H4 (cell line): ENCODE data around the gene APH1A. TPM values are rescaled to one million over a fixed set of nuclear protein-coding genes. Genes with fewer than 3 reads are reported as not detected.
"Not testable (repeated sequence)": the region's sequence is repeated elsewhere in the genome, so short reads cannot be mapped to it uniquely, and the experiment has no call there.

Source experiments
- DNase-seq: peaks from one replicate; pipeline ENCODE4 v3.0.0-alpha.2; 2015; ENCODE audit warnings: low spot score
- total RNA-seq: library from RNA; depleted of rRNA; stranded (reverse); fragments of >200 nt; shearing (Covaris generic); gene quantifications from 2 replicates; pipeline ENCODE4 v1.2.3, GENCODE V29; 2014; rRNA removed

The APH1A gene
- 129 and 140 TPM in 2 replicates for total RNA-seq

DNA sequence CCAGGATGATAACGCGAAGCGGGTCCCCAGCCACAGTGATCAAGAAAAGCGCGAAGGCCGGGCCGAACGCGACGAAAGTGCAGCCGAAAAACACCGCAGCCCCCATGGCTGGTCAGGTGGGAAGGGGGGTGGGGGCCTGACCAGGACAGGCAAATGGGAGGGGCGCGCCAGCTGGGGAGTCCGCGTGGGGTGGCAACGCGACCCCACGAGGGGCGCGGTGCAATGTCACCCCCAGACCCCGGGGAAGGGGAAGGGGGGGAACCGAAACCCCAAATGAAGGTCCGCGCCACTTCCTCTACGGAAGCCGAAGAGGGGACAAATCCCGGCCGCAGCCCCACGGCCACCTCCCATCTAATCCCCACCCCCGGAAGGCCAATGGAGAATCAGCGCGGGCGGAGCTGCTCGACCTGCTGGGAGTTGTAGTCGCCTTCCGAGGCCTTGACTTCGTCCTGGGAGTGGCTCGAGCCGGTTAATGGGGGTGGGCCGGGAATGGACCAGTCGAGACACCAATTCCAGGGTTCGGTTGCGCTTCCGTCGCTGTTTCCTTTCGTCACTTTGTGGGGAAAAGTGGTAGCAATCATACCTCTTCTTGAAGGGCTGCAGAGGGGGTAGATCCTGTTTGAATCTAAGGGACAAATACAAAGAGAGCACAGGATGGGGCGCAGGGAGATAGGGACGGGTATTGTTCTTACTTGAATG, at the start of gene APH1A:
Gene APH1A, minus strand, starts transcription at position 312 of the 699 bp plus-strand sequence. Its CDS starts 206 bp downstream, at position 106.
- DNase-seq: peak; percentile 94

DNA sequence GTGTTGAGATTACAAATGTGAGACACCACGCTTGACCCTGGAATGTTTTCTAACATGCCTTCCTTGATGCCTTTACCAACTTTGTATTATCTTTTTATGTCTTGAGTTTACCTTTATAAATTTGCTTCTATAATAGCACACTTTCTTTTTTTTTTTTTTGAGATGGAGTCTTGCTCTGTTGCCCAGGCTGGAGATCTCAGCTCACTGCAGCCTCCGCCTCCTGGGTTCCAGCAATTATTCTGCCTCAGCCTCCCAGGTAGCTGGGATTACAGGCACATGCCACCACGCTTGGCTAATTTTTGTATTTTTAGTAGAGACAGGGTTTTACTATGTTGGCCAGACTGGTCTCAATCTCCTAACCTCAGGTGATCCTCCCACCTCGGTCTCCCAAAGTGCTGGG, 45.9 kb upstream of the APH1A start:
- not testable (repeated sequence) for DNase-seq

DNA sequence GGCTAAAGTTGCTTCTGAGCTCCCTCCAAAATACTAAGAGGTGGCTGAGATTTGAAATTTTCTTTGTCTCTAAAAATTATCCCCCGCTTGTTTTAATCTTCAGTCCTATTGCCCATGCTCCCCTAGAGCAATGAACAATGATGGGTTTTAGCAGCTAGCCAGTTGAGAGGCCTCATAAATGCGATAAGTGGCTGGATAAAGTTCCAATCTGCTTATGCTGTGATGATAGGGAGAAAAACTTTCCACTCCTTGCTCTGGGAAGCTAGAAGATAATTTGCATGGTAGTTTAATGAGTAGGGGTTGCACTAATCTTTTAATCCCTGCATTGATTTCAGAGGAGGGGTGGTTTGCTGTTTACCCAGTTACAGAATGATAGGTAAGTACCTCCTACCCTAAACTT, 42.9 kb upstream of the APH1A start:
- no peak for DNase-seq

DNA sequence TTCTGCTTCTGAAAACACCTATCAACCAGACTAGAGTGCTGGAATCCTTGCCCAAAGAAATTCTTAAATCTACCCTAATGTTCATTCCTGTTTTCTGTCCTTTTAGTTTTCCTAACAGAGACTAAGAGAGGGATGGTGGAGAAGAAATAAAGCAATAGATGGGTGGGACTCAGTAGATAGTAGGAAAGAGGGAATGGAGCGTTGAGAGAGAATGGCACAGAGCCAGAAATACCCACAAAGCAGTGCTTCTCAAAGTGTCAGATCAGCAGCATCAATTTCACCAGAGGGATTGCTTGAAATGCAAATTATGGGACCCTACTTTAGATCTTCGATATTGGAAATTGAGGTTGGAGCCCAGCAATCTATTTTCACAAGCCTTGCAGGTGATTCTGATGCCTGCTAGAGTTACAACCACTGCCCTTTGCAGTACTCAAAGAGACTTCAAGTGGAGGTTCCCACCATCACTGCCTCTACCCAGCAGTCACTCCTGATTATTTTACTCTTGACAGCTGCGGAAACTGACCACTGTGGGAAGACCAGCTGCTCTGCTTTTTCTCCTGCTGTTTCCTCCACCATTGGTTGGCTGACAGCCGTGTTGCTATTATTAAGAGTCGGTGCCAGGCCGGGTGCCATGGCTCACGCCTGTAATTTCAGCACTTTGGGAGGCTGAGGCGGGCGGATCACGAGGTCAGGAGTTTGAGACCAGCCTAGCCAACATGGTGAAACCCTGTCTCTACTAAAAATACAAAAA, 41.1 kb upstream of the APH1A start:
- DNase-seq: no peak

DNA sequence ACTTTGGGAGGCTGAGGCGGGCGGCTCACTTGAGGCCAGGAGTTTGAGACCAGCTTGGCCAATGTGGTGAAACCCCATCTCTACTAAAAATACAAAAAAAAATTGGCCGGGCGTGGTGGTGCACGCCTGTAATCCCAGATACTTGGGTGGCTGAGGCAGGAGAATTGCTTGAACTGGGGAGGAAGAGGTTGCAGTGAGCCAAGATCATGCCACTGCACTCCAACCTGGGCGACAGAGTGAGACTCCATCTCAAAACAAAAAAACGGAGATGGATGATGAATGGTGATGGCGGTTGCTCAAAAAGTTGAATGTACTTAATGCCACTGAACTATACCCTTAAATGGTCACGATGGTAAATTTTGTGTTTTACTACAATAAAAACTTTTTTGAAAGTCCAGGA, 39.8 kb upstream of the APH1A start:
- DNase-seq: not testable (repeated sequence)

DNA sequence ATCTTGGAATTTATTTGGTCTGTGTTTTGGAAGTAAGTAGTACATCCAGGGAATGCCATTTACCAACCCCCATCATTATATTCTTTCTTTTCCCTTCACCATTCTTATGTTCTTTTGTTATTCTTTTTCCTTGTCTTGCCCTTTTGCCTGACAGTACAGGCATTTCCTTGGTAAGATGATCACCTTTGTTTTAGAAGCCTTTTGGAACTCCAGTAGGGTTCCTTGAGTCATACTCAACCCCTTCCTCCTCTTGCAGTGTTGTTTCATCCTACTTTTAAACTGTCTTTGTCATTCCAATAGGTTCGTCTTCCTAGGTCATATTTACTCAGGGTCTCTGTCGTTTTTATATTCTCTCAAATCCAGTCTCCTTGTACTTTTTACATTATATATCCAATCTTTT, 34.1 kb upstream of the APH1A start:
- DNase-seq: no peak

DNA sequence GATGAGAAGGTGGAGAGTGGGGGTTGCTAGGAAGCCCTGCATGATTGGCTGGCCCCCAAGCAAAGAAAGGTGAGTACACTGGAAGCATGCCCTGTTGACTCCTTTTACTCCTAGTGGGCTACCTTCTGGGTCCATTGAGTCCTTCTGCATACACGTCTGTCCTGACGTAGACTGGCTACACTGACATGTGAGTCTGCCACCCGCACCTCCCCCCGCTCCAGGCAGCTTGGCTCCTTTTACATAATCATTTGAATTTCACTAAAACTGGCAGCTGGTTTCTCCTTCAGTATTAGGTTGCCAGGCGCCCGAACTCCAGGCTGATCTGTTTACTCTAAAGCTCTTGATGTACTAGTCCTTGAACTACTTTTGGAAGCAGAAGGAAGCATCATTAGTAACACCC, 33.5 kb upstream of the APH1A start:
- DNase-seq: no peak

DNA sequence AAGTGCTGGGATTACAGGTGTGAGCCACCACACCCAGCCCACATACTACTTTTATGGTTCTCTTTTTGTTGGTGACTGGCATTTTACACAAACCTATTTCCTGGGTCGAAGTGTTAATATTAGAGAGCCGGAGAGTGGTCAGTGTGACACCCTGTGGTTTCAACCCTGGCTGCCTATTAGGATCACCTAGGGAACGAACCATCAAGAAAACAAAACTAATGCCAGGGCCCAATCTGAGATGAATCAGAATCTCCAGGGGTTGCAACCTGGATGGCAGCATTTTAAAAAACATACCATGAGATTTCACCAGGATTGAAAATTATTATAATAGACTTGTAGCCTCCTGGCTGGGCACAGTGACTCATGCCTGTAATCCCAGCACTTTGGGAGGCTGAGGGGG, 30.9 kb upstream of the APH1A start:
- DNase-seq: no peak

DNA sequence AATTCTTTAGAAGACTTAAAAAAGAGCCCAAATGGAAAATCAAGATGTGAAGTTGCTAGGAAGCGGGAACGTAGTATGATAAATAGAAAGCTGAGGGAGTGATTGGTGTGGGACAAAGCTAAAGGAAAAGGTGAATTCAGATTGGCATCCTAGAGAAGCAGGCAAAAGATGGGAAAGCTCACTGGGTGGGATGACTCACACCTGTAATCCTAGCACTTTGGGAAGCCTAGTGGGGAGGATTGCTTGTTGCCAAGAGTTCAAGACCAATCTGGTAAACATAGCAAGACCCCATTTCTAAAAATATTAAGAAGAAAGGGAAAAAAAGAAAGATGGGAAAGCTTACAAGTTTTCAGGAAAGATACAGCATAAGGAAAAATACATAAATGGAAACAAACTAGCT, 26.7 kb upstream of the APH1A start:
- DNase-seq: no peak

DNA sequence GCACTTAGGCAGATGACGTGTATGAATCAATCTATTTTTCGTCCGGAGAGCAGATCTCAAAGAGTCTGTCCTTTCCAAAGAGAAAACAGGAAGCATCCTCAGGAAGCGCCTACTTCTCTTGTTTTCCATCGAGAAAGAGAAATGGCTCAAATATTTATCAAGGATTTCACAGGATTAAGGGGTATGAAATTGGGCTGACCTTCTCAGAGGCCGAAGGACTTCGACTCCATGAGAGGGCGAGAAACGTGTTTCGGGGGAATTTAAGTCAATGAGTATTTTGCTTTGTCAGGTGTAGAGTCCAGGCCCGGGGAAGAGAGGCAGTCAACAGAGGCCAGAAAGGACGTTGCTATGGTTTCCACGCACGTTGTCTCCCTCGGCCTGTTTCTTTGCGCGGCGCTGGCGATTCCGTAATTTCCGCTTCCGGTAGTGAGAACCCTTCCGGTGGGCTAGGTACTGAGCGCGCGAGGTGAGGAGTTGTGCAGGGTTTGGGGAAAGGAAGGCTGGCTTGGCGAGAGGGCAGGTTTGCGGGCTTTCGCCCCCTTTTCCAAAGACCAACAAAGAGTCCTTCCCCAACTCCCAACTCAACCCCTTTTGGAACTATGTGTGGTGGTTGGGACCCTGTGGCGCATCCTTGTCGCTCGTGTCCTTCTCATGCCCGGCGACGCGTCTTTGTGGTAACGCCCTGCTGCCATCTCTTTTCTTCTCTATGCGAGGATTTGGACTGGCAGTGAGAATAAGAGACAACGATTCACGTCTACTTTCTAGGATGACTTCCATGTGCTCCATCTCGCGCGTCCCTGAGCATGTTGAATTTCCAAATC, 24.8 kb upstream of the APH1A start, which contains the start of gene MRPS21:
Gene MRPS21, plus strand, starts transcription at position 429 of the 821 bp plus-strand sequence. CDS start 506 bp downstream, outside the sequence.
- DNase-seq: peak; percentile 85

DNA sequence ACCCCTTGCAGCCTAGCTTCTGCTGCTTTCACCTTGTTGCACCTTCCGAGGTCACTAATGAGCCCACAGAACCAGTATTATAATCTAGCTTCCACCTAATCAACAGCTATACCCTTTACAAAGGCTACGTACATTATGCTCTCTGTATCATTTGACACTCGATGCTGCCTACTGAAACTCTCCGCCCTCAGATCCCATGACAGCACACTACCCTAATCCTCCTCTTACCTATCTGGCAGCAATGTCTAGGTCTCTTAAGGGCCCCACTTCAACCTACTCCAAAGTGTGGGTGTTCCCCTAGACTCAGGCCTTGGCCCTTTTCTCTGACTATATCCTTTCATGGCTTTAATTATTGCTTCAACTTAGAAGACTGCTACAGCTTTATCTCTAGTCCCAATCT, 20.0 kb upstream of the APH1A start:
- no peak for DNase-seq

DNA sequence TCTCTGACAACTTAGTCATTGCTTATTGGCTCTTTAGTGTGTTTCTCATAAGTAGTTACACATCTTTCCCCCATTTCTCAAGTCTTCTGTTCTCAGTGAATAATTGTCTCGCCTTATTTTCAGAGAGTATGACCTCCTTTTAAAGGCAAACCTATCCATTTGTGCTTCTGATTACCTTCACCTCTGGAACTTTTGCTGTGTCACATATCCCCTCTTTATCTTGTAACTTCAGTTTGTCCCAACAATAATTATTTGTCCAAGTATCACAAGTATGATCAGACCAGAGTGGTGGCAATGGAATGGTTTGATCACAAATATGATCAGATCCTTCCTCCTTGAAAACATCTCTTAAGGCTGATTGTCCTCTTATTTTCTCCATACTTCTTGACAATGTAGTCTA, 19.6 kb upstream of the APH1A start:
- no peak for DNase-seq

DNA sequence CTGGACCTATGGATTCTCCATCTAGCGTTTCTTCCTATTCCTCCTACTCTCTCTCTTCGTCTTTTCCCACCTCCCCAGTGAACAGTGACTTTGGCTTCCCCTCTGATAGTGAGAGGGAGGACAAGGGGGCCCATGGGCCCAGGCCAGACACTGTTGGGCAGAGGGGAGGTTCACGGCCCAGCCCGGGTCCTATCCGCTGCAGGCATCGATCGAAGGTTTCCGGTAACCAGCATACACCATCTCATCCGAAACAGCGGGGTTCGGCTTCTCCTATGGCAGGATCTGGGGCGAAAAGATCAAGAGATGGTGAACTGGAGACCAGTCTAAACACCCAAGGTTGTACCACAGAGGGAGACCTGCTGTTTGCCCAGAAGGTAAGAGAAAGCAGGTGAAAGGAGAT, 14.4 kb upstream of the APH1A start:
- no peak for DNase-seq

DNA sequence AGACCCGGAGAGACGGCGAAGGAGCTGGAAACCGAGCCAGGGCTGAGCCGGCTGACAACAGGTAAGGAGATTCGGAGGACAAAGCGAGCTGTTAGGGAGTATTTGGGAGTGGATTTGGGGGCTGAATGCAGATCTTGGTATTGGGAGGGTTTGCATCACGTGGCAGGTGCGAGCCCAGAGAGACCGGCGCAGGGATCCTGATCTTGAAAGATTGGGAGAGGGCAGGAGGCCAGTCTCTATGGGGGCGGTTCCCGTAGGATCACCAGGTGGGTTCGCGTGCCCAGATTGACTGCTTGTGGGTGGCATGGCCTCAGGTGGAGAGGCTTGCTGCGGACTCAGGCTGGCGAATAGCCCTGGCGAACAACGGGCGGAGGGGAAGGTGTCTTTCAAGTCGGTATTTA, 13.7 kb upstream of the APH1A start:
- DNase-seq: no peak

DNA sequence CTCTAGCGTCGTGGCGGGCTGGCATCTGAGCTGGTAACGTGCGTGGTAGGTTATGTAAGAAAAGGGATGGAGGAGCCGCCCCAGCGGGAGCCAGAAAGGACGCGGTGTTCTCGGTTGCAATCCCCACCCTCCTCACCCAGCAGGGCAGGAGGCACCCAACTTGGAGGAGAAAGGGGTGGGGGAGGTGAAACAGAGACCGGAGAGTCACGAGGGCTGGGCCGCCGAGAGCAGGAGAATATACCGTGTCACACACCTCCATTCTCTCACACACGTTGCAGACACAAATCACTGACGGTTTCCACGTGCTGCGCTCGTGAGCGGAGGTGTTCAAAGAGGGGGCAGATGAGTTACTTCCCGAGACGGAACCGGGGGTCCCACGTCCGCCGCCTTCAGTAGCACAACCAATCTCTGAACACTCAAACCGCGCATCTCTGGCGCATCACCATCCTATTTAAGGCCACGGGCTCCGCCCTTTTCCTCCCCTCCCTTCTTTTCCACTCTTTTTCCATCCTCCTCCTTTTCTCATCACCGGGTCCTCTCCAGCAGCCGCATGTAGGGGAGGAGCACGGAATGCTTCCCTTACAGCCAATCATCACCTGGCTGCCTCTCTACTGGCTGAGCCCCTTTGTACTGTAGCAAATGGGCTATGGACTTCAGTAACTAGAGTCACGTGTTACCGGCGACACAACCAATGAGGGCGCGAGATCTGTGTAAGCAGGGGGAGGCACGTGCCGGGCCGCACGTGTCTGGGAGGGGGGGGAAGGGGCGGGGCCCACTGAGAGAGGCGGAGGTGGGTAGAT, 13.1 kb upstream of the APH1A start, which contains the start of gene CIART:
Gene CIART, plus strand, starts transcription at position 797 of the 800 bp plus-strand sequence. CDS start 714 bp downstream, outside the sequence.
- peak; percentile 100 for DNase-seq

DNA sequence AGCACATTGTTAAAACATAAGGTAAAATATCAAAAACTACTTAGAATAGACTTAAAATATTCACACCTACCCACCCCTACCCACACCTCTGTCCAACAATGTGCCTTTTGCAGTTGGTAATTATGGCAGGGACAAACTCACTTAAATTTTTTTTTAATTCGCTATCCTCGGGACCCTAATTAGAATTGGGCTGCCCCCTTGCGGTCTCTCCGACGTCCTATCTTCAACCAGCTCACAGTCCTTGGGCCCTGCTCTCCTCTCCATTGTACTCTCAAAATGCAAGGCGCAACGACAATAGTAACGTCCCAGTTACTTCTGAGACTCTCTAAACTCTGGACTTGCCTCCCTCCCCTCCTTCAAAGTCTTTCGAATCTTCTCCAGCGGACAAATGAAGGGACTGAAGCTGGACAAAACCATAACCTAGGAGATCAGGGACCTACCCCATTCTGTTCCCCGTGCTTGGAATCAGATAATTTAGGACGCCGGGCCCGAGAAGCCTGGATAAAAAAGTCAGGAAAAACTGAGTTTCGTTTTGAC, 12.5 kb upstream of the APH1A start:
- DNase-seq: peak; percentile 56

DNA sequence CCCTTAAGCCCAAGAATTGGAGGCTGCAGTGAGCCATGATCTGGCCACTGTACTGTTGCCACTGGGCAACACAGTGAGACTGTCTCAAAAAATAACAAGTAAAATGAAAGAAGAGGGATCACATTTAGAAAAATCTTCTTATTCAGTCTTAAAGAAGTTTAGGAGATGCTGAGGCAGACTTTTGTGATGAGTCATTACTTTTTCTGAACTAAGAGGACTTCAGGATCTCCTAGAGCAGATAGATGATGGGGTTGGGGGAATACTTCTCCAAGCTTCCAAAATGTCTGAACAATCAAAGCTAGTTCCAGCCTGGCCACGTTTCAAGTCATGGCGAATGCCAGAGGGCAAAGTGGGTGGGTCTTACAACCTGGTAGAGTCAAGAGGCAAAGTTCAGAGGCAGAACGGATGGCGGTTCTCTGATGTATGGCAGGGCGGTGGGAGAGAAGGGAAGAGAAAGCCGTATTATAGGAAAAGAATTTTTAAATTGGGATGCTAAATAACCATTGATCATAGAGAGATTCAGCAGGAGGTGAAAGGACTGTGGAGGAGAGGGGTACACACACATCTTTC, 11.4 kb upstream of the APH1A start:
- DNase-seq: no peak

DNA sequence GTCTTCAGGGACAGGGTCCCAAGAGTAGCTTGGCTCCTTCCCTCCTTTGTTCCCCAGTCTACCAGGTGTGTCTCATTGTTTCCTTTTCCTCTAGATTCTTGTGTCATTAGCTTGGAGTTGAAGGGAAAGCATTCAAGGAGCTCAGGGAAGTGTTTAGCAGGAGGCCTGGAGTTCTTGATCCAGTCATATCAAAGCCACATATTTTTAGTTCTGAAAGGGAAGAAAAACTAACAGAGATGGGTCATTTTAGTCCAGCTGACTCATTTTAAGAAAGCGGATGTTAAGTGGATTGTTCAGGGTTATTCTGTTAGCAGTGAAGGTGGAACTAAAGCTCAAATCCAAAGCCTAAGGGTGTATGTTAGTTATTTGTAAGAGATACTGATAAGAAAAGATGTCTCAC, 4.5 kb upstream of the APH1A start:
- no peak for DNase-seq

DNA sequence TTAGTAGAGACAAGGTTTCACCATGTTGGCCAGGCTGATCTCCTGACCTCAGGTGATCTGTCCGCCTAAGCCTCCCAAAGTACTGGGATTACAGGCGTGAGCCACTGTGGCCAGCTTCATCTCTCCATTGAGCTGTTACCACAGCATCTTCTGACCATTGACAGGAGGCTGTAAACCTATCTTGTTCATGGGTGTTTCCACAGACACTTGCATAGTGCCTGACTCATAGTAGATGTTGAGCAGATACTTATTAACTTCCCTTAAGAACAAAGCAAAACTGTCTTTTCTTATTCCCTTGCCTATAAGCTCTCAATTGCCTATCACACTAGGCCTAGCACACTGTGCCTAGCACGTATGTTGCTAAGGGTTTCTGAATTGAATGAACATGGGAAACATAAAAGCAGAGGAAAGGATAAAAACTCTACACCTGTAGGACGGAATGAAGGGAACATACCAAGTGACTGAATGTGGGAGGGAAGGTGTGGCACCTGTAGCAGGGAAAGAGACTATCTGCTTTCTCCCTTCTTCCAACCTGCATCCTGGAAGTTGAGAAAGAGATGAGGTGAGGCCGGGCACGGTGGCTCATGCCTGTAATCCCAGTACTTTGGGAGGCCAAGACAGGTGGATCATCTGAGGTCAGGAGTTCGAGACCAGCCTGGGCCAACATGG, 2.6 kb upstream of the APH1A start:
- DNase-seq: no peak

DNA sequence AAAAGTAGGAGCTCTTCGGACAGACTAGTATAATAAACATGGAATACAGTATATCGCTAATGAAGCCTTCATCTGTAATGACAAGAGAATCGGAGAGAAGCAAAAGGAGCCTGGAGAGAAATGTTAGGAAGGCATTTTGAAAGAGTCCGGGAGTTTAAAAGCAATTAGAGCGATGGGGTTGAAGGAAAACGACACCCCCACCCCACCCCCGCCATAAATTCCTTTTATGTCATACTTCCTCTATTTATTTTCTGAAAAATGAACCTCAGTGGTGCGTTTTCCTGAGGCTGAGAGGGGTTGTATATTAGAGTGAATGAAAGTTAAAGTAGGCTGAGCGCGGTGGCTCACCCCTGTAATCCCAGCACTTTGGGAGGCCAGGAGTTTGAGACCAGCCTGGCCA, 635 bp upstream of the APH1A start:
- no peak for DNase-seq
